Measurements from ENCODE around the gene PRR12.

DNA sequence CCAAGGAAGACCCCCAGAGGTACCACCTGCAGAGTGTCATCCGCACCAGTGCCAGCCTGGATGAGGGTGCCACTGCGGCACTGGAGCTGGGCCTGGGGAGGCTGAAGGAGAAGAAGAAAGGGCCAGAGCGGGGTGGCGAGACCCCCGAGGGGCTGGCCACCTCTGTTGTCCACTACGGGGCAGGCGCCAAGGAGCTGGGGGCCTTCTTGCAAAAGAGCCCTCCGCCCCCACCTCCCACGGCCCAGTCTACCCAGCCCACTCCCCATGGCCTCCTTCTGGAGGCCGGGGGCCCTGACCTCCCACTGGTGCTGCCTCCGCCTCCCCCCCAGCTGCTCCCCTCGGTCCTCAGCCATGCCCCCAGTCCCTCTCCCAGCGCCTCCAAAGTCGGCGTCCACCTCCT lies 5.4 kb downstream of the PRR12 start:
- no peak for TF ChIP-seq CTCF (conservative IDR thresholded peaks at IDR 0.05 in 1 of 2, IDR thresholded peaks at IDR 0.05 in 1 of 2; ENCODE audit: low read depth in 1 of 2, low read length in 2 of 2)
- TF ChIP-seq EZH2 (IDR thresholded peaks at IDR 0.05; ENCODE audit: low read length, missing control alignments): no peak
